Measurements from ENCODE around the gene SLCO2B1.
"Not testable (repeated sequence)": the region's sequence is repeated elsewhere in the genome, so short reads cannot be mapped to it uniquely, and the experiment has no call there.

Gene SLCO2B1, protein sequence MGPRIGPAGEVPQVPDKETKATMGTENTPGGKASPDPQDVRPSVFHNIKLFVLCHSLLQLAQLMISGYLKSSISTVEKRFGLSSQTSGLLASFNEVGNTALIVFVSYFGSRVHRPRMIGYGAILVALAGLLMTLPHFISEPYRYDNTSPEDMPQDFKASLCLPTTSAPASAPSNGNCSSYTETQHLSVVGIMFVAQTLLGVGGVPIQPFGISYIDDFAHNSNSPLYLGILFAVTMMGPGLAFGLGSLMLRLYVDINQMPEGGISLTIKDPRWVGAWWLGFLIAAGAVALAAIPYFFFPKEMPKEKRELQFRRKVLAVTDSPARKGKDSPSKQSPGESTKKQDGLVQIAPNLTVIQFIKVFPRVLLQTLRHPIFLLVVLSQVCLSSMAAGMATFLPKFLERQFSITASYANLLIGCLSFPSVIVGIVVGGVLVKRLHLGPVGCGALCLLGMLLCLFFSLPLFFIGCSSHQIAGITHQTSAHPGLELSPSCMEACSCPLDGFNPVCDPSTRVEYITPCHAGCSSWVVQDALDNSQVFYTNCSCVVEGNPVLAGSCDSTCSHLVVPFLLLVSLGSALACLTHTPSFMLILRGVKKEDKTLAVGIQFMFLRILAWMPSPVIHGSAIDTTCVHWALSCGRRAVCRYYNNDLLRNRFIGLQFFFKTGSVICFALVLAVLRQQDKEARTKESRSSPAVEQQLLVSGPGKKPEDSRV

DNA sequence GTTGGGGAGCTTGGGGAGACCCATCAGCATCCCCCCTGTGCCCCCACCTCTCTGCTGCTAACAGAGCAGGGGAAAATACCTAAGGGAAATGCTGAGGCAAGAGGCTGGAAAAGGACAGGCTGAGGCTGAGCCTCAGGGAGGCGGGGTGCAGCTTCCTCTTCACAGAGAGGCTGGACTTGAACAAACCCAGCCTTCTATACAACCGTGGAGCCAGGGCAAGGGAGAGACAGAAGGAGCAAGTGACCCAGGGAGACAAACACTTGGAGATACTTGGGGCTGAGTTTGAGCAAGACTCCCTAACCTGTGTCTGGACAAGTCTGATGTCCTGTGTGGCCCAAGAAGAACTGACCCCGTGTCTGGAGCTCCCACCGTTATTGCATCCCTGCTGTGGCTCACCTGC is at the start of gene SLCO2B1:
Gene SLCO2B1, plus strand, starts transcription at position 229 of the 400 bp plus-strand sequence. CDS start 275 bp downstream, outside the sequence.
- DNase-seq, result no peak

DNA sequence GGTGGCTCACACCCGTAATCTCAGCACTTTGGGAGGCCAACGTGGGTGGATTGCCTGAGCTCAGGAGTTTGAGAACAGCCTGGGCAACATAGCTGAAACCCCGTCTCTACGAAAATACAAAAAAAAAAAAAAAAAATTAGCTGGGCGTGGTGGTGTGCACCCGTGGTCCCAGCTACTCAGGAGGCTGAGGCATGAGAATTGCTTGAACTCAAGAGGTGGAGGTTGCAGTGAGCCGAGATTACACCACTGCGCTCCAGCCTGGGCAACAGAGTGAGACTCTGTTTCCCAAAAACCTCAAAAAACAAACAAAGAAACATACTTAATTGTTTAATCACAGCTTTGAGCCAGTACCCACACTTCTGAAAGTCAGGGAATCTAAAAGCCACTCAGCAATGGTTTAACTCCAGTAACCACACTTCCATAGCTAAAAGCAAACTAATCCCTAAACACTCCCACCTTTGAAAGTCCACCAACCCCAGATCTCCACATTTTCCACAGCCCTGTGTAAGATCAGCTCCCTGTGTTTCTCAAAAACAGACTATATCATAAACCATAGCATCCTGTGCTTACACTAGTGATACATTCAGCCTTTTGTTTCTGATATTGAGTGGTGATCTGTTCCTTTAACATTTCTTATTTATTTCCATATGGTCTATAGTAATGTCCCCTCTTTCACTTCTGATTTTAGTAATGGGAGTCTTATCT is 49.3 kb upstream of the SLCO2B1 start:
- no peak for DNase-seq

DNA sequence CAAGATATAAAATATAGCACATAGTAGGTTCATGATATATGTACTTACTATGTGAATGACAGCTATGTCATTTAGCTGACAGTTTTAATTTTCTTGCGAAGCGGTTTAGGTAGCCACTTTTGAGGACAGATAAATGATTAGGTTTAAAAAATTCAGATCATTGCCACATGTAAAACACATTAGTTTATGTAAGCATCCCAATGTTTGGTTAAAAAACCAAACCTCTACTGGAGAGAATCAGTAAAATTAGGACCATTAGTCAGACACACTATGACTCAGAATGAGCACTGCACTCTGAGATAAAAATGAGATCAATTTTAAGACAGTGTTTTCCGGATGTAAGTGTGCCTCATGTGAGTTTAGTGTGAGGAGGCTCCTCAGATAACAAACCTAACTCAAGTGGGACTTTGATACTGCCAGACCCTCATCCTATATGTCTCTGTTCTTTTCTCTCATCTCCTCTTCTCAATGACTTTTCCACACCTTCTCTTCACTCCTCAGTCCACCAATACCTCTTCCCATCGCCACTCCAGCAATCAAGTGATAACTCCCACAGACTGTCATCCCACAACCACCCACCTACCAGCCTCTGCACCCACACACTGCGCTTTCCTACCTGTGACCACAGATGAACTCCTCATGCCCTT is 47.4 kb upstream of the SLCO2B1 start:
- DNase-seq, result no peak

DNA sequence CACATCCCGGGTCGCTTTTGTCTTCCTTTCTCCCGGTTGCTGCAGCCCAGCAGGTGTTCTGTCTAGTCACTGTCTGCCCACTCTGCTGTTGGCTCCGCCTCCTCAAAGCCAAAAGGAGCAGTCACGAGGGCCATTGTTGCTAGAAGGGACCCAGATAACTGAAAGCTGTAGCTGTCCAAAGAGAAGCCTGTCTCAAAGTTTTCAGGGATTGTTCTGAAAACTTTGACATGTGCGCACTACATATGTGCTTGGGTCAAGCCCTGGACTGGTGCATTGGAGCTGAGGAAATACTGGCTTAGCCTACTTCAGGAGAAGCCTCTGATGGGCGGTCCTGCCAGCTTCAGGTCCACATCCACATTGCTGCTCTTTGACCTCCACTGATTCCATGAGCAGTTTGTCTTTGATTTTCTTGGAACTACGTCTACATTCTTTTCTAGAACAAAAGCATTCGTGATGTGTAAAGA is 45.4 kb upstream of the SLCO2B1 start:
- DNase-seq, result no peak

DNA sequence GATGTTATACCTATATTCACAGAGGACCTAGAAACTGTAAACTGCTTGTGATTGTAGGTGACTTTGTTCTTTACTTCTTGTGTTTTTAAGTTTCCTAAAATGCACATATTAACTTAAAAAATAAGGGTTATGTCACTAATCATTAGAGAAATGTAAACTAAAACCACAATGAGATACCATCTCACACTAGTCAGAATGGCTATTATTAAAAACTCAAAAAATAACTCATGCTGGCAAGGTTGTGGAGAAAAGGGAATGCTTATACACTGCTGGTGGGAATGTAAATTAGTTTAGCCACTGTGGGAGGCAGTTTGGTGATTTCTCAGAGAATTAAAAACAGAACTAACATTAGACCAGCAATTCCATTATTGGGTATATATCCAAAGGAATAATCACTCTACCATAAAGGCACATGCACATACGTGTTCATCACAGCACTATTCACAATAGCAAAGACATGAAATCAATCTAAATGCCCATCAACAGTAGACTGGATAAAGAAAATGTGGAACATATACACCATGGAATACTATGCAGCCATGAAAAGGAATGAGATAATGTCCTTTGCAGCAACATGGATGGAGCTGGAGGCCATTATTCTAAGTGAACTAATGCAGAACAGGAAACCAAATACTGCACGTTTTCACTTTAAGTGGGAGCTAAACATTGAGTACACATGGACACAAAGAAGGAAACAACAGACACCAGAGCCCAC is 44.8 kb upstream of the SLCO2B1 start:
- DNase-seq, result not testable (repeated sequence)

DNA sequence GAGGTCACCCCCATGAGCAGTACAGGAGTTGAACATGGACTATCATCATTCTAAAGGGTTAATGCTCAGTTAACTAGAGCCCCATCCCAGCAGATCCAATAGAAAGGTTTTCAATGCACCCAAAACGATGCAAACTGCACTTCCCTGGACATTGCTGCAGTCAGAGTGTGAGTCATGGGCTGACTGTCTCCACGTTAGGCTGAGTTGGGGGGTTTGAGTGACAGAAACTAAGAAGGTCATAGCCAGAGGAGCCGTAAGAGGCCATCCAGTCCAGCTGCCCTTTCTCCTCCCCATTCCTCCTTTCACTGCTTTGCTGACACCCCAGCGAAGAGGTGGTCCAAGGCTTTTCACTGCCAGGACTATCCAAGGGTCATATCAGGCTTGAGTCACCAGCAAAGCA is 43.7 kb upstream of the SLCO2B1 start:
- DNase-seq, result no peak

DNA sequence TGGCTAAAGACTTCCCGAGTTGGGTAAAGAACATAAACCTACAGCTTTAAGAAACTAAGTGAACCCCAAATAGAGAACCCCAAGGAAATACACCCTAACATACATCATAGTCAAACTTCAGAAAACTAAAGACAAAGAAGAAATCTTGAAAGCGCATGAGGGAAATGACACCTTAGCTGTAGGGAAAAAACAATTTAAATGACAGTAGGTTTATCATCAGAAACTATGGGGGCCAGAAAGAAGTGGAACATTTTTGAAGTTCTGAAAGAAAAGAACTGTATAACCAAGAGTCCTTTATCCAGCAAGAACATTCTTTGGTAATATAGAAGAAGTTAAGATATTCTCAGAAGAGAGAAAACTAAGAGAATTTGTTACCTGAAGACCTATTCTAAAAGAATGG is 38.7 kb upstream of the SLCO2B1 start:
- DNase-seq, result no peak

DNA sequence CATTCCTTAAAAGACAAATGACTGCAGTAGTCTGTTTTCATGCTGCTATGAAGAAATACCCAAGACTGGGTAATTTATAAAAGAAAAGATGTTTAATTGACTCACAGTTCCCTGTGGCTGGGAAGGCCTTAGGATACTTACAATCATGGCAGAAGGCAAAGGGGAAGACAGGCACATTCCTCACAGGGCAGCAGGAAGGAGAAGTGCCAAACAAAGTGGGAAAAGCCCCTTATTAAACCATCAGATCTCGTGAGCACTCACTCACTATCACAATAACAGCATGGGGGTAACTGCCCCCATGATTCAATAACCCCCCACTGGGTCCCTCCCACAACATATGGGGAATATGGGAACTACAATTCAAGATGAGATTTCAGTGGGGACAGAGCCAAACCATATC is 37.9 kb upstream of the SLCO2B1 start:
- no peak for DNase-seq

DNA sequence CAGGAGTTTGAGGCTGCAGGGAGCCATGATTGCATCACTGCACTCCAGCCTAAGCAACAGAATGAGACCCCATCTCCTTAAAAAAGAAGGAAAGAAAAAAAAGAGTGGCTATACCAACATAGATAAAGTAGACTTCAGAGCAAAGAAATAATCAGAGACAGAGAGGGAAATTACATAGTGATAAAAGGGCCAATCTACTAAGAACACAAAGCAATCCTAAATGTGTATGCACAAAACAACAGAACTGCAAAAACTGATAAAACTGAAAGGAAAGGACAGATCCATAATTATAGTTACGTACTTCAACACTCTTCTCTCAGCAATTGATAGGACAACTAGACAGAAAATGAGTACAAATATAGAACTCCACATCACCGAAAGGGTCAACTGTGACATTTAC is 36.4 kb upstream of the SLCO2B1 start:
- DNase-seq, result no peak

DNA sequence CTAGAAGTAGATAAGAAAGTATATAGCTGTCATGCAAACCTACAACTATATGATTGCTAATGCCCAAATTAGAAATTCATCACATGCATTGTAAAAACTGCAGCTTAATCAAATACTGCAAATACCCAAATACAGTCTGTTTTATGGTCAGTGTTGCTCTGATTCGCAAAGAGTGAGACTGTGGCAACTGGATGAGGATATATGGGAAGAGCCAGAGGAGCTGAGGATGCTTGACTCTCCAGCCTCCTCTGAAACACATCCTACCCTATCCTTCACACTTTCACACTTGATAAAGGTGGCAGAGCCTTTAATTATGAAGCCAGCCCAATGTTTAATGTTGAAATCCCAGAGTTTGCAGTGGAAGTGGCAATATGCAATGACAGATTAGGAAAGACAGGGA is 32.3 kb upstream of the SLCO2B1 start:
- DNase-seq, result no peak

DNA sequence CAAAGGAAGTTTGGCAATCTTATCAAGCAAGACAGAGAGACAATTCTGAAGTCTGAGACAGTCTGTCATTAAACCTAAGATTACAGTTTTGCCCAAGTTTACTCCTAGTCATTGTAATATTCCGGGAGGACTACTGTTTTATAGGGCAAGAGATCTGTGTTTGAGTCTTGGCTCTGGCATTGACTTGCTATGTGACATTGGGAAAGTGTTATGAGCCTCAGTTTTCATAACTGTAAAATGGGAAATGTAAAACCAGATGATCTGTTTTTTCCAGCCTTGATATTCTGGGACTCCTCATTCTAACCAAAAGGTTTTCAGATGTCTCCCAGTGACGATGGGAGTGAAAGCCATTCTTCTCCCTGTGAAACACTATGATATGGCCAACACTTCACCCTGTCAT is 24.3 kb upstream of the SLCO2B1 start:
- no peak for DNase-seq

DNA sequence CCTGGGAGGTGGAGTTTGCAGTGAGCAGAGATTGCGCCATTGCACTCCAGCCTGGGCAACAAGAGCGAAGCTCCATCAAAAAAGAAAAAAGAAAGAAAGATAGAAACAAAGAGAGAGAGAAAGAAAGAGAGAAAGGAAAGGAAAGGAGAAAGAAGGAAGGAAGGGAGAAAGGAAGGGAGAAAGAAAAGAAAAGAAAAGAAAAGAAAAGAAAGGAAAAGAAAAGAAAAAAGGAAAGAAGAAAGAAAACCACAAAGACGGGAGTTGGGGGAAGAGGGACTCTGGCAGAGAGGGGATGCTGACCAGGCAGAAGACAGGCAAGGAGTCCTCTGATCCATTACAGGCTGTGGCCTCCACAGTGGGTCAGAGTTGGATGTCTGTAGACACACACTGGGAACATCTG is 18.8 kb upstream of the SLCO2B1 start:
- no peak for DNase-seq

DNA sequence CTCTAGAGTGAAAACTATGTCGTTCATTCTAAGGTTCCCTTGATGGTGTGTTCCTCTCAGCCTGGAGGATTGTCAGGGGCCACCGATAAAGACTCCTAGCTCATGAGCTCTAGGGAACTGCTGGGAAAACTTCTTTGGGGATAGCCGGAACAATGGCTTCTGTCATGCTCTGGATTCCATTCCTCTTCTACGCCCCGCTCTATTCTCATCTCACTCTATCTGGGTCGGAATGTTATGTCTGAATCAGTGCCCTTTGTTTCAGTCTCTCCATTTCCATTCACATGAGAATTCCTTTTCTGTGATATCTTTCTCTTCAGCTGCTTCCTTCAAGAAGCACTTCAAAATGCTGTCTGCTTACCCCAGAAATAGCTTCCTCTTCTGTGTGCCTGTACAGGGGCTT is 16.9 kb upstream of the SLCO2B1 start:
- no peak for DNase-seq

DNA sequence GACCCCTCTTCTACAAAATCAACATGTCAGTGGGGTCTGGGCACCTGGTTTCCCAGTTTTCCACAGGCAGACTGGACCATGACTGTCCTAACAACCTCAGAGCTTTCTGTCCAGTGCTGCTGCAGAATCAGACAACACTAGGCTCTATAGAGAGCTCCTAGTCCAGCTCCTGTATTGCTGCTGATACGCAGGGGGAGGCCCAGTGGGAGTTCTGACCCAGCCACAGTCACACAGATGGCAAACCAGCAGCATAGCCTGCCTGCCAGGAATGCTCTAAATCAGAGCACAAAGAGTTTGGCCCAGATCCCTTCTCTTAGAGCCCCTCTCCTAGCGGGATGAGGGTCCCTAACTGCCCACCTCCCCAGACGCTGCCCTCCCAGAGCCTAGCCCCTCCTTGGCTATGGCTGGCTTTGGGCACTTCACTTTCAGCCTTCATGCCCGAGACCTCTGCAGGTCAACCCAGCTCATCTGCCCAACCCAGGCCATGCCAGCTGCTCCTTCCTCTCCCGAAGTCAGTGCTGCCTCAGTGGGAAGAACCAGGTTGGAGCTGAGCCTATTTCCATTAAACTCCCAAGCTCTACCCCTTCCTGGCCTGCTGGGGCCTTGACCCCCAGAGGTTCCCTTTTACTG is 15.8 kb upstream of the SLCO2B1 start:
- DNase-seq, result no peak

DNA sequence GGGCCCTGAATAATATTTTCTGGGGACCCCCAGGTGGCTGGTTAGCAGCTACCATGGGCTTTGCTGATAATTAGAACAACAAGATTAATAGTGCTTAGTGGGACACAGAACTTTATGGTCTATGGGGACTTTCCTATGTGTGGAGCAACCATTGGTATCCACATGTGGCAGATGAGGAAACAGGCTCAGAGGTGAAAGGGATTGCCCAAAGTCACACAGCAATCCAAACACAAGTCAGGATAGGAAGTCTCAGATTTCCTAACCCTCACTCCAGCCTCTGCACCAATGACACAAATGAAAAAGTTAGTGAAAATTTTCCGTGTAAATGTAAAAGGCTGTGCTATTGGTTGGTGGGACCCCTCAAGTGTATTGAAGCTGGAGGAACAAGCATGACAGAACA is 15.3 kb upstream of the SLCO2B1 start:
- no peak for DNase-seq

DNA sequence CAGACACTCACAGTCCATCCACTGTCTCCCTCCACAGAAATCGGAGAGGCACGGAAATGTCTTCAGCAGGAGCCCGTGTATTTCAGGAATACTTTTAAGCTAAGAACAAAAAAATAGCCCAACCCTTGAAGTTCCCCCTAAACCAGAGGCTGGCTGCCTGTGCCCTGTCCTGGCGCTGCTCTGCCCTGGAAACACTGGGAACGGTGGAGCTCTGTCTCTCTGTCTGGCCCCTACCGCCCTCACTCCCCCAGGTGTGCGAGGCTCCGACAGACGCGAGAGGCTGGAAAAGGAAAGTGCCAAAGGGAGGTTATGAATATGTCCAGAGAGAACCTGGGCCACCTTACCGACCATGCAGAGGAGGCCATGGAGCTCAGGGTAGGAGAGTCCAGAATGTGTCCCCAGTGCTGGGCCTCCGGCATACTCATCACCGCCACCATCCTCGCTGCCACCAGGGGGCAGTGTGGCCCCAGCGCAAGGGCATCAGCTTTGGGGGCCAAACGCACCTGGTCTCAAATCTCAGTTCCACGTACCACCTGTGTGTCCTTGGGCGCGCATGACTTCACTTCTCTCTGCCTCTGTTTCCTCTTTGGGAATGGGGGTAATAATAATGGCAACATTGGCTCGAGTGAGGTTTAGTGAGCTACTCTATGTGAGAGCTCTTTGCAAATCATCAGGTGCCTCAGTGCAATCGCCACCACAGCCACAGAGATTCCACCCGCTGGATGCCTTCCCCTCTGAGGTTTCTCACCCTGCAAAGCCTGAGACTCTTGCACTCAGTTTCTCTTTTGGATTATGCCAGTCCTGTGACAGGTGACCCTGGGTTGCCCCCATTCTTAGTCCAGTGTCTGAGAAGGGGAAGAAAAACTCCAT is 10.4 kb upstream of the SLCO2B1 start:
- peak; percentile 79 for DNase-seq

DNA sequence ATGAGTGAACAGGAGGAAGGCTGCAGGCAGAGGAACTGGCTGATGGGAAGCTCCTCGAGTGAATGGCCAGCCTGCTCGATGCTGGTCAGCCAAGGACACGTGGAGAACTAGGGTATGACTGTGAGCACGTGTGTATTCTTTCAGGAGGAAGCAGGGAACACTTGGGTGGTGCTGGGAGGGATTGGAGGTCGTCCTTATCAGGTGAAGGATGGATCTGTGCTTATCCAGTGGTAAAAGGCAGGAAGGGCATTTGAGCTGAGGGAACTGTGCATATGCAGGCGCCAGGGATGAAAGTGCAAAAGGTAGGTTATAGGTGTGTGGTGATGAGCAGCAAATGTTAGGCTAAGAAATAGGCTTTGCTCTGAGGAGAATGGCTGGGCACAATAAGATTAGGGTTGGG is 9.7 kb upstream of the SLCO2B1 start:
- no peak for DNase-seq

DNA sequence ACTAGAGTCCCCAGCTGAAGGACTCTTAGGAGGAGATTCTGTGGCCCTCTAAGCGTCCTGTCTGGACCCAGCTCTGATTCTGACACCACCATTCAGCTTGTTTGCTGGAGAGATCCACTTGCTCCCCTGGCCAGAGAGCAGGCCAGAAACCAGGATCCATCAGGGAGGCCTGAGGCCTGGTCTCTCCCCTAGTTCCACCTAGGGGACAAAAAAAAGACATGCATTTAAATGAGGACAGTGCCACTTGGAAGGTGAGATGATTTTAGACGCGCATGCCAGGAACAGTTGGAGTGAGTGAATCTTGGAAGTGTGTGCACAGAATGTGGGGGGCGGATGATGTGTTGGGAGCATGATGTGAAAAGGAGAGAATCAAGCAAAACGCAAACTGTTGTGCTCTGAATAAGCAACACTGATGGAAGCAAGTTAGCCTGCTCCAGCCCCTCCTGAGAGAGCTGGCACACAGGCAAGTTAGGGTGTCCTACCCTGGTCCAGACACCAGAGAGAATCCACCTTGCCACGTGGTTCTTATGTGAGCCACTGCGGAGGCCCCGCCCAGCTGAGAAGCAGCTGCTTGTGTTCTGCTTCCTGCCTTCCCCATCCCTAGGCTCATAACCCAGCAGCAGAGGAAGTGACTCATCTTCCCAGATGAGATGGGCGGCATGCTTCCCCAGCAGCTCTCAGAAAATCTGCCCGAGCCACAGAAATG is 8.0 kb upstream of the SLCO2B1 start:
- DNase-seq, result peak; percentile 79

DNA sequence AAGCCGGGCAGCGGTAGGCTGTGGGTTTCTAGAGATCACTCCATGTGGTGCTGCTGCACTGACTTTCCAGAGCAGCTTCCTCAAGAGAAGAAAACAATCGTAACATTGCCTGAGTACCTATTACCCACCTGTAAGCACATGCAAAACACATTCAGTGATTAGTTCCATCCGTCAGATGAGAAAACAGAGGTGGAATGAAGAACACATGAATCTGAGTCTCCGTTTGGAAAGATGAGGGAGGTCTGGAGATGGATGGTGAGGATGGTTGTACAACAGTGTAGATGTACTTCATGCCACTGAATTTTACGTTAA is 7.5 kb upstream of the SLCO2B1 start:
- DNase-seq, result no peak

DNA sequence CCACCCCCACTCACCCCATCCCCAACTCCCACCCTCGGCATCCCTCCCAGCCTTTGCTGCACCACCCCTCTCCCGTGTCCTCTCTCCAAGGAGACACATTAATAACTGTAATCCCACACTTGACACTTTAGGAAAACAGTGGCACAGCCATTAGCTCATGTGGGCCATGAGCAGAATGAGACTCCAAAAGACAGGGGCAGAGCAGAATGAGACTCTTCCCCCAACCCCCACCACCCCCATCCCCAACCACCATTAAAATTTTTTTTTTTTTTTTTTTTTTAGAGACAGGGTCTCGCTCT is 6.2 kb upstream of the SLCO2B1 start:
- DNase-seq, result no peak

All from stimulated activated CD4-positive, alpha-beta T cell treated with anti-CD3 and anti-CD28 coated beads, Interleukin-4, amount 100 ng/mL, for 24 hours (primary cell).